Neural cell (in vitro differentiated cells): Measurements from ENCODE around the gene HERC2. TPM values are rescaled to one million over a fixed set of nuclear protein-coding genes. Genes with fewer than 3 reads are reported as not detected.

ENCODE experiments used
- H2AFZ ChIP-seq: fragments of 200-600, 300-800 bp; sonication (generic), shearing (Covaris generic); 2 replicates; pipeline ENCODE4 v1.6.0; 2014; ENCODE audit warnings: low read depth, mild to moderate bottlenecking, antibody characterized with exemption, low read length, moderate library complexity
- H3F3A ChIP-seq: fragments of 200-600 bp; shearing (Covaris generic); 2 replicates; pipeline ENCODE4 v1.6.1; 2016; ENCODE audit warnings: mild to moderate bottlenecking, moderate library complexity, mixed read lengths, antibody characterized with exemption, low read length; ENCODE audit not compliant: insufficient read depth, poor library complexity, severe bottlenecking
- H3K27ac ChIP-seq: fragments of 200-600, 300-800 bp; sonication (generic), shearing (Covaris generic); 2 replicates; pipeline ENCODE4 v1.5.1; 2014; ENCODE audit warnings: mild to moderate bottlenecking, low read length, moderate library complexity
- H3K27me3 ChIP-seq: fragments of 300-800, 200-600 bp; sonication (generic), shearing (Covaris generic); 2 replicates; pipeline ENCODE4 v1.6.0; 2014; ENCODE audit warnings: mild to moderate bottlenecking, low read depth, low read length, moderate library complexity; ENCODE audit not compliant: insufficient read depth
- H3K36me3 ChIP-seq: fragments of 300-800, 200-600 bp; sonication (generic), shearing (Covaris generic); 2 replicates; pipeline ENCODE4 v1.5.1; 2014; ENCODE audit warnings: mild to moderate bottlenecking, antibody characterized with exemption, low read length, moderate library complexity; ENCODE audit not compliant: insufficient read depth
- H3K4me2 ChIP-seq: fragments of 300-800, 200-600 bp; sonication (generic), shearing (Covaris generic); 2 replicates; pipeline ENCODE4 v1.6.0; 2014; ENCODE audit warnings: mild to moderate bottlenecking, low read length
- H3K4me3 ChIP-seq: fragments of 300-800, 200-600 bp; sonication (generic), shearing (Covaris generic); 2 replicates; pipeline ENCODE4 v1.5.1; 2014; ENCODE audit warnings: mild to moderate bottlenecking, low read length, moderate library complexity
- H3K79me2 ChIP-seq: fragments of 200-600 bp; shearing (Covaris generic); replicated peaks from 2 replicates; pipeline ENCODE4 v1.6.0; 2014; ENCODE audit warnings: mild to moderate bottlenecking, low read length, moderate library complexity; ENCODE audit not compliant: insufficient read depth
- H3K9ac ChIP-seq: fragments of 300-800, 200-600 bp; sonication (generic), shearing (Covaris generic); 2 replicates; pipeline ENCODE4 v1.6.1; 2016; ENCODE audit warnings: mild to moderate bottlenecking, low read length, mixed read lengths
- H3K9me2 ChIP-seq: fragments of 200-600 bp; shearing (Covaris generic); 2 replicates; pipeline ENCODE4 v1.6.1; 2016; ENCODE audit warnings: mild to moderate bottlenecking, low read length, mixed read lengths; ENCODE audit not compliant: insufficient read depth
- H3K9me3 ChIP-seq: fragments of 200-600, 300-800 bp; sonication (generic), shearing (Covaris generic); 2 replicates; pipeline ENCODE4 v1.6.1; 2016; ENCODE audit warnings: mild to moderate bottlenecking, mixed run types, low read length, moderate library complexity, mixed read lengths
- H4K20me1 ChIP-seq: fragments of 200-600 bp; shearing (Covaris generic); 2 replicates; pipeline ENCODE4 v1.6.1; 2016; ENCODE audit warnings: mild to moderate bottlenecking, mixed run types; ENCODE audit not compliant: insufficient read depth
- EP300 ChIP-seq: fragments of 450-650 bp; conservative IDR thresholded peaks from 2 replicates; pipeline ENCODE4 v1.6.1; 2014; ENCODE audit warnings: antibody characterized with exemption, mild to moderate bottlenecking, moderate library complexity; ENCODE audit not compliant: poor library complexity, severe bottlenecking
- EZH2 ChIP-seq: fragments of 200-600, 300-800 bp; shearing (Covaris generic), sonication (generic); IDR thresholded peaks from 2 replicates; pipeline ENCODE4 v1.6.1; 2014; ENCODE audit warnings: antibody characterized with exemption, low read length, borderline replicate concordance, mild to moderate bottlenecking; ENCODE audit not compliant: insufficient read depth, poor library complexity, severe bottlenecking
- MXI1 ChIP-seq: fragments of 450-650 bp; conservative IDR thresholded peaks from 2 replicates; pipeline ENCODE4 v1.6.1; 2014; ENCODE audit warnings: antibody characterized with exemption, mild to moderate bottlenecking; ENCODE audit not compliant: poor library complexity, severe bottlenecking
- POLR2AphosphoS5 ChIP-seq: IDR thresholded peaks from 2 replicates; pipeline ENCODE4 v1.6.1; 2012
- RAD21 ChIP-seq: fragments of 450-650 bp; conservative IDR thresholded peaks from 2 replicates; pipeline ENCODE4 v1.6.1; 2014; ENCODE audit warnings: antibody characterized with exemption, mild to moderate bottlenecking, moderate library complexity
- SMC3 ChIP-seq: fragments of 450-650 bp; conservative IDR thresholded peaks from 2 replicates; pipeline ENCODE4 v1.6.1; 2014; ENCODE audit warnings: antibody characterized with exemption, mild to moderate bottlenecking, moderate library complexity; ENCODE audit not compliant: poor library complexity
- TAF1 ChIP-seq: IDR thresholded peaks from 2 replicates; pipeline ENCODE4 v1.6.1; 2012; ENCODE audit warnings: low read depth
- polyA plus RNA-seq: library from polyadenylated mRNA; depleted of rRNA; stranded (reverse); fragments of >200 nt; gene quantifications from 2 replicates; pipeline ENCODE4 v1.2.3, GENCODE V29; 2014
- TF ChIP-seq, protein P1 (sequence below): fragments of 450-650 bp; IDR thresholded peaks from 2 replicates; pipeline ENCODE4 v1.5.1; 2014; ENCODE audit warnings: antibody characterized with exemption, mild to moderate bottlenecking, moderate library complexity; ENCODE audit not compliant: poor library complexity, severe bottlenecking
- TF ChIP-seq, protein P2 (sequence below): IDR thresholded peaks from 2 replicates; pipeline ENCODE4 v1.6.1; 2012; ENCODE audit warnings: borderline replicate concordance

Gene HERC2
- polyA plus RNA-seq, 1 donor from 2014 or later, result 47.3 TPM

- H3K27ac ChIP-seq, result no peak overlapping the region
- no peaks in the 10 kb centered on the region for H4K20me1 ChIP-seq
- no peaks in the 10 kb centered on the region for H3K36me3 ChIP-seq
- no peaks in the 10 kb centered on the region for H3K27me3 ChIP-seq
- H3F3A ChIP-seq, result no peaks in the 10 kb centered on the region
- no peaks in the 10 kb centered on the region for H3K9me3 ChIP-seq
- H3K9me2 ChIP-seq, result no peaks in the 10 kb centered on the region
- H3K9ac ChIP-seq, result no peak overlapping the region
- TF ChIP-seq EZH2 (no peak), MXI1 (no peak), RAD21 (no peak), SMC3 (no peak), POLR2AphosphoS5 (no peak), TAF1 (no peak), EP300 (no peak)
- TF ChIP-seq, protein P1, sequence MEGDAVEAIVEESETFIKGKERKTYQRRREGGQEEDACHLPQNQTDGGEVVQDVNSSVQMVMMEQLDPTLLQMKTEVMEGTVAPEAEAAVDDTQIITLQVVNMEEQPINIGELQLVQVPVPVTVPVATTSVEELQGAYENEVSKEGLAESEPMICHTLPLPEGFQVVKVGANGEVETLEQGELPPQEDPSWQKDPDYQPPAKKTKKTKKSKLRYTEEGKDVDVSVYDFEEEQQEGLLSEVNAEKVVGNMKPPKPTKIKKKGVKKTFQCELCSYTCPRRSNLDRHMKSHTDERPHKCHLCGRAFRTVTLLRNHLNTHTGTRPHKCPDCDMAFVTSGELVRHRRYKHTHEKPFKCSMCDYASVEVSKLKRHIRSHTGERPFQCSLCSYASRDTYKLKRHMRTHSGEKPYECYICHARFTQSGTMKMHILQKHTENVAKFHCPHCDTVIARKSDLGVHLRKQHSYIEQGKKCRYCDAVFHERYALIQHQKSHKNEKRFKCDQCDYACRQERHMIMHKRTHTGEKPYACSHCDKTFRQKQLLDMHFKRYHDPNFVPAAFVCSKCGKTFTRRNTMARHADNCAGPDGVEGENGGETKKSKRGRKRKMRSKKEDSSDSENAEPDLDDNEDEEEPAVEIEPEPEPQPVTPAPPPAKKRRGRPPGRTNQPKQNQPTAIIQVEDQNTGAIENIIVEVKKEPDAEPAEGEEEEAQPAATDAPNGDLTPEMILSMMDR, result no peak
- TF ChIP-seq, protein P2, sequence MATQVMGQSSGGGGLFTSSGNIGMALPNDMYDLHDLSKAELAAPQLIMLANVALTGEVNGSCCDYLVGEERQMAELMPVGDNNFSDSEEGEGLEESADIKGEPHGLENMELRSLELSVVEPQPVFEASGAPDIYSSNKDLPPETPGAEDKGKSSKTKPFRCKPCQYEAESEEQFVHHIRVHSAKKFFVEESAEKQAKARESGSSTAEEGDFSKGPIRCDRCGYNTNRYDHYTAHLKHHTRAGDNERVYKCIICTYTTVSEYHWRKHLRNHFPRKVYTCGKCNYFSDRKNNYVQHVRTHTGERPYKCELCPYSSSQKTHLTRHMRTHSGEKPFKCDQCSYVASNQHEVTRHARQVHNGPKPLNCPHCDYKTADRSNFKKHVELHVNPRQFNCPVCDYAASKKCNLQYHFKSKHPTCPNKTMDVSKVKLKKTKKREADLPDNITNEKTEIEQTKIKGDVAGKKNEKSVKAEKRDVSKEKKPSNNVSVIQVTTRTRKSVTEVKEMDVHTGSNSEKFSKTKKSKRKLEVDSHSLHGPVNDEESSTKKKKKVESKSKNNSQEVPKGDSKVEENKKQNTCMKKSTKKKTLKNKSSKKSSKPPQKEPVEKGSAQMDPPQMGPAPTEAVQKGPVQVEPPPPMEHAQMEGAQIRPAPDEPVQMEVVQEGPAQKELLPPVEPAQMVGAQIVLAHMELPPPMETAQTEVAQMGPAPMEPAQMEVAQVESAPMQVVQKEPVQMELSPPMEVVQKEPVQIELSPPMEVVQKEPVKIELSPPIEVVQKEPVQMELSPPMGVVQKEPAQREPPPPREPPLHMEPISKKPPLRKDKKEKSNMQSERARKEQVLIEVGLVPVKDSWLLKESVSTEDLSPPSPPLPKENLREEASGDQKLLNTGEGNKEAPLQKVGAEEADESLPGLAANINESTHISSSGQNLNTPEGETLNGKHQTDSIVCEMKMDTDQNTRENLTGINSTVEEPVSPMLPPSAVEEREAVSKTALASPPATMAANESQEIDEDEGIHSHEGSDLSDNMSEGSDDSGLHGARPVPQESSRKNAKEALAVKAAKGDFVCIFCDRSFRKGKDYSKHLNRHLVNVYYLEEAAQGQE, result no peak
- no peak overlapping the region for H3K4me2 ChIP-seq
- no peak overlapping the region for H2AFZ ChIP-seq
- H3K79me2 ChIP-seq, result no peaks in the 10 kb centered on the region
- H3K4me3 ChIP-seq, result no peak overlapping the region
These were observed 50.2 kb downstream of the HERC2 start for GRCh38 chr15:28271697-28272260.

DNA sequence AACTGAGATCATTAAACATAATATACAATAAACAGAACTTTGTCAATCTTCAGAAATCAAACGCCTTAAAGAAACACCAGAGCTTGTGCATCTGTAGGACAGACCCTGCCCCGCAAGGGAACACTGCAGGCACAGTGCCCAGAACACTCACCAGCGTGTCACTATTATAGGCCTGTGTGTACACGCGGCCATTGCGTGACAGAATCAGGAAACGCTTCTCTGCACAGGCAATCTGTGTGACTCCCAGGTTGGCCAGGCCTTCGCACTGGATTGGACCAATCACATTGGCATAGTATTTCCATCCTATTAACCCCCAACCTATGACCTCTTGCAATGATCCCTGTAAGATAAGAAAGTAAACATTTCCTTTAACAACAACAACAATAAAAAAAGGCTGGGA is 52.9 kb downstream of the HERC2 start:
- Histone ChIP-seq H3K79me2 (no peaks in the 10 kb centered on the region), H3K36me3 (no peaks in the 10 kb centered on the region), H3K27me3 (no peaks in the 10 kb centered on the region), H3K27ac (no peak overlapping the region), H3K4me2 (no peak overlapping the region), H3K9ac (no peak overlapping the region), H3K4me3 (no peak overlapping the region), H2AFZ (no peak overlapping the region), H3K9me2 (no peaks in the 10 kb centered on the region), H3K9me3 (no peaks in the 10 kb centered on the region), H3F3A (no peaks in the 10 kb centered on the region), H4K20me1 (no peaks in the 10 kb centered on the region)
- TF ChIP-seq TAF1, result no peak

DNA sequence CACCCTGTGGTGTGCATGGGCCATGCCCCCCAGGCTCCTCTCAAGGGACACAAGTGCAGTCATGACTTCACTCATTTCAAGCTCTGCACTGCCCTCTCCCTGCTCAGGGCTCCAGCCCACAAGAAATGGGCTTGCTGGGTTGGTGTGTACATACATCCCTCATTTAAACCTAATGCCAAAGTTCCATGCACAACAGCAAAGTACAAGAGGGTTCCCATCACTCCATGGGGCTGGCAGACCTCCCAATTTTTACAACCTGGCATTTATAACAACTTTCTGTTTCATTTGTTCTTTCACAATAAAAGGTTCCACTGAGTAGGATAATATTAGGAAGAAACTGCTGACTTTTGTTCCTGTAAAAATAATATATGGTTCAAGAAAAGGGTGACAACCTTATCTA is 54.3 kb downstream of the HERC2 start:
- H3K9me2 ChIP-seq, result no peaks in the 10 kb centered on the region
- H3K79me2 ChIP-seq, result peaks cover 3% of the 10 kb centered on the region
- H3K4me3 ChIP-seq, result no peak overlapping the region
- H3K27ac ChIP-seq, result no peak overlapping the region
- no peaks in the 10 kb centered on the region for H4K20me1 ChIP-seq
- H3K4me2 ChIP-seq, result no peak overlapping the region
- no peaks in the 10 kb centered on the region for H3K27me3 ChIP-seq
- H3K9ac ChIP-seq, result no peak overlapping the region
- H3K9me3 ChIP-seq, result no peaks in the 10 kb centered on the region
- TF ChIP-seq TAF1 (no peak), MXI1 (no peak), EZH2 (no peak), EP300 (no peak), SMC3 (no peak)
- TF ChIP-seq, protein P2, result no peak
- no peaks in the 10 kb centered on the region for H3K36me3 ChIP-seq
- no peak overlapping the region for H2AFZ ChIP-seq
- no peaks in the 10 kb centered on the region for H3F3A ChIP-seq
